ENCODE results near the gene SLC13A4. TPM values are rescaled to one million over a fixed set of nuclear protein-coding genes. Genes with fewer than 3 reads are reported as not detected.
"Not testable (repeated sequence)": the region's sequence is repeated elsewhere in the genome, so short reads cannot be mapped to it uniquely, and the experiment has no call there.

The SLC13A4 gene
- total and polyA plus RNA-seq, 4 donors: 0.01 to 0.17 (median 0.10) TPM

DNA sequence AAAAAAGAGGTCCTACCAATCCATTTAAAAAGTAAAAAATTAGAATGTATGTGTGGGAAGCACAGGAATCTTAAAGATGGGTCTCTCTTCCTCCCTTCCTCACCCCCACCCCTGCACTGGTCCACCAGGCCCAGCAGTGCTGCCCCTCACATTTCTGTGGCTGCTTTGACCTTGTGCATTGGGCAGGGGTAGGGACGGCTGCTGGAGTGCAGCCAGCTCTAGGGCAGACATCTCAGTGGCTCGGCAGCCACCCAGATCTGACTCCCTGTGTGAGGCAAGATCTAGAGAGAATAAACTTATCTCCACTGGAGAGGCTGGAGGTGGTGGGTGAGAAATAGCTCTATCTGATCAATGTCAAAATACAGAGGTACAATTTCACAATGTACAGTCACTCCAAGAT is 13.9 kb upstream of the SLC13A4 start:
- Histone ChIP-seq H3K9ac (ENCODE audit: low read depth in 1 of 2, low read length in 2 of 2) (no peak overlapping the region), H3K27me3 (ENCODE audit: control insufficient read depth in 4 of 4, insufficient read depth in 4 of 4, low read length in 3 of 4) (no peaks in the 10 kb centered on the region), H3K36me3 (ENCODE audit: control insufficient read depth in 4 of 4, insufficient read depth in 3 of 4, low read depth in 1 of 4, low read length in 3 of 4) (no peaks in the 10 kb centered on the region), H3K9me3 (ENCODE audit: control insufficient read depth in 4 of 4, low read length in 3 of 4) (no peaks in the 10 kb centered on the region), H3K4me3 (ENCODE audit: low read depth in 1 of 3, low read length in 3 of 3) (no peak overlapping the region), H3K27ac (ENCODE audit: low read depth in 1 of 2, low read length in 2 of 2) (no peak overlapping the region), H3K4me1 (ENCODE audit: control insufficient read depth in 4 of 4, insufficient read depth in 4 of 4, low read length in 3 of 4) (no peaks in the 10 kb centered on the region)
- WGBS: 42% methylated on average over 2 of the region's 2 CpGs
- DNase-seq (ENCODE audit: low spot score): no peak
- TF ChIP-seq SP1 (IDR thresholded peaks at IDR 0.05): no peak
- TF ChIP-seq, protein P1, sequence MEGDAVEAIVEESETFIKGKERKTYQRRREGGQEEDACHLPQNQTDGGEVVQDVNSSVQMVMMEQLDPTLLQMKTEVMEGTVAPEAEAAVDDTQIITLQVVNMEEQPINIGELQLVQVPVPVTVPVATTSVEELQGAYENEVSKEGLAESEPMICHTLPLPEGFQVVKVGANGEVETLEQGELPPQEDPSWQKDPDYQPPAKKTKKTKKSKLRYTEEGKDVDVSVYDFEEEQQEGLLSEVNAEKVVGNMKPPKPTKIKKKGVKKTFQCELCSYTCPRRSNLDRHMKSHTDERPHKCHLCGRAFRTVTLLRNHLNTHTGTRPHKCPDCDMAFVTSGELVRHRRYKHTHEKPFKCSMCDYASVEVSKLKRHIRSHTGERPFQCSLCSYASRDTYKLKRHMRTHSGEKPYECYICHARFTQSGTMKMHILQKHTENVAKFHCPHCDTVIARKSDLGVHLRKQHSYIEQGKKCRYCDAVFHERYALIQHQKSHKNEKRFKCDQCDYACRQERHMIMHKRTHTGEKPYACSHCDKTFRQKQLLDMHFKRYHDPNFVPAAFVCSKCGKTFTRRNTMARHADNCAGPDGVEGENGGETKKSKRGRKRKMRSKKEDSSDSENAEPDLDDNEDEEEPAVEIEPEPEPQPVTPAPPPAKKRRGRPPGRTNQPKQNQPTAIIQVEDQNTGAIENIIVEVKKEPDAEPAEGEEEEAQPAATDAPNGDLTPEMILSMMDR (IDR thresholded peaks at IDR 0.05; ENCODE audit: low read depth, low read length, missing input control): no peak
- no peak for TF ChIP-seq FOXA2 (IDR thresholded peaks at IDR 0.05)
- no peak for TF ChIP-seq RXRA (IDR thresholded peaks at IDR 0.05)

DNA sequence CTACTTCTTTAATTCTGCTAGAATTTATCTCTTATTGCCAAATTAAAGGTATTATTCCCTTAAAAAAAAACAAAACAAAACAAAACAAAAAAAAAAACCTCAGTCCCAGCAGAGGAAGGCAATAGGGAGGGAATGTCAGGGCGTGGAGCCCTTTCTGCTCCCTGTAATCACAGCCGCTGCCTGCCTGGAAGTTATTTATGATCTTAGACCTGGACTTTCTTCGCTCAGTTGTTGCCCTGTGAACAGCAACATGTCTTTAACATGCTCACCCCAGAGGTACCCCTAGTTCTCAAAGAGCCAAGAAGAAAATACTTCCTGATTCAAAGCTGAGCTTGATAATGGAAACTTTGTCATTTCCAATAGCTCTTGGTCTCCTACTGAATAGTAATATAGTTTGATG is 12.9 kb upstream of the SLC13A4 start:
- H3K27me3 ChIP-seq (ENCODE audit: control insufficient read depth in 4 of 4, insufficient read depth in 4 of 4, low read length in 3 of 4): no peaks in the 10 kb centered on the region
- H3K27ac ChIP-seq (ENCODE audit: low read depth in 1 of 2, low read length in 2 of 2): no peak overlapping the region
- no peak overlapping the region for H3K9ac ChIP-seq (ENCODE audit: low read depth in 1 of 2, low read length in 2 of 2)
- DNase-seq (ENCODE audit: low spot score): no peak
- H3K4me3 ChIP-seq (ENCODE audit: low read depth in 1 of 3, low read length in 3 of 3): no peak overlapping the region
- H3K9me3 ChIP-seq (ENCODE audit: control insufficient read depth in 4 of 4, low read length in 3 of 4): no peaks in the 10 kb centered on the region
- no peaks in the 10 kb centered on the region for H3K4me1 ChIP-seq (ENCODE audit: control insufficient read depth in 4 of 4, insufficient read depth in 4 of 4, low read length in 3 of 4)
- WGBS: 75% methylated on average over 3 of the region's 3 CpGs
- TF ChIP-seq JUND (IDR thresholded peaks at IDR 0.05) (no peak), HNF4G (IDR thresholded peaks at IDR 0.05) (no peak), FOXA1 (IDR thresholded peaks at IDR 0.05) (no peak), EGR1 (IDR thresholded peaks at IDR 0.05; ENCODE audit: low read depth in 2 of 2) (no peak), TAF1 (conservative IDR thresholded peaks at IDR 0.05) (no peak)
- TF ChIP-seq, protein P2, sequence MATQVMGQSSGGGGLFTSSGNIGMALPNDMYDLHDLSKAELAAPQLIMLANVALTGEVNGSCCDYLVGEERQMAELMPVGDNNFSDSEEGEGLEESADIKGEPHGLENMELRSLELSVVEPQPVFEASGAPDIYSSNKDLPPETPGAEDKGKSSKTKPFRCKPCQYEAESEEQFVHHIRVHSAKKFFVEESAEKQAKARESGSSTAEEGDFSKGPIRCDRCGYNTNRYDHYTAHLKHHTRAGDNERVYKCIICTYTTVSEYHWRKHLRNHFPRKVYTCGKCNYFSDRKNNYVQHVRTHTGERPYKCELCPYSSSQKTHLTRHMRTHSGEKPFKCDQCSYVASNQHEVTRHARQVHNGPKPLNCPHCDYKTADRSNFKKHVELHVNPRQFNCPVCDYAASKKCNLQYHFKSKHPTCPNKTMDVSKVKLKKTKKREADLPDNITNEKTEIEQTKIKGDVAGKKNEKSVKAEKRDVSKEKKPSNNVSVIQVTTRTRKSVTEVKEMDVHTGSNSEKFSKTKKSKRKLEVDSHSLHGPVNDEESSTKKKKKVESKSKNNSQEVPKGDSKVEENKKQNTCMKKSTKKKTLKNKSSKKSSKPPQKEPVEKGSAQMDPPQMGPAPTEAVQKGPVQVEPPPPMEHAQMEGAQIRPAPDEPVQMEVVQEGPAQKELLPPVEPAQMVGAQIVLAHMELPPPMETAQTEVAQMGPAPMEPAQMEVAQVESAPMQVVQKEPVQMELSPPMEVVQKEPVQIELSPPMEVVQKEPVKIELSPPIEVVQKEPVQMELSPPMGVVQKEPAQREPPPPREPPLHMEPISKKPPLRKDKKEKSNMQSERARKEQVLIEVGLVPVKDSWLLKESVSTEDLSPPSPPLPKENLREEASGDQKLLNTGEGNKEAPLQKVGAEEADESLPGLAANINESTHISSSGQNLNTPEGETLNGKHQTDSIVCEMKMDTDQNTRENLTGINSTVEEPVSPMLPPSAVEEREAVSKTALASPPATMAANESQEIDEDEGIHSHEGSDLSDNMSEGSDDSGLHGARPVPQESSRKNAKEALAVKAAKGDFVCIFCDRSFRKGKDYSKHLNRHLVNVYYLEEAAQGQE (IDR thresholded peaks at IDR 0.05): no peak
- TF ChIP-seq, protein P3, sequence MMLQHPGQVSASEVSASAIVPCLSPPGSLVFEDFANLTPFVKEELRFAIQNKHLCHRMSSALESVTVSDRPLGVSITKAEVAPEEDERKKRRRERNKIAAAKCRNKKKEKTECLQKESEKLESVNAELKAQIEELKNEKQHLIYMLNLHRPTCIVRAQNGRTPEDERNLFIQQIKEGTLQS (IDR thresholded peaks at IDR 0.05): no peak
- TF ChIP-seq, protein P1 (IDR thresholded peaks at IDR 0.05; ENCODE audit: low read depth, low read length, missing input control): no peak
- TF ChIP-seq, protein P4, sequence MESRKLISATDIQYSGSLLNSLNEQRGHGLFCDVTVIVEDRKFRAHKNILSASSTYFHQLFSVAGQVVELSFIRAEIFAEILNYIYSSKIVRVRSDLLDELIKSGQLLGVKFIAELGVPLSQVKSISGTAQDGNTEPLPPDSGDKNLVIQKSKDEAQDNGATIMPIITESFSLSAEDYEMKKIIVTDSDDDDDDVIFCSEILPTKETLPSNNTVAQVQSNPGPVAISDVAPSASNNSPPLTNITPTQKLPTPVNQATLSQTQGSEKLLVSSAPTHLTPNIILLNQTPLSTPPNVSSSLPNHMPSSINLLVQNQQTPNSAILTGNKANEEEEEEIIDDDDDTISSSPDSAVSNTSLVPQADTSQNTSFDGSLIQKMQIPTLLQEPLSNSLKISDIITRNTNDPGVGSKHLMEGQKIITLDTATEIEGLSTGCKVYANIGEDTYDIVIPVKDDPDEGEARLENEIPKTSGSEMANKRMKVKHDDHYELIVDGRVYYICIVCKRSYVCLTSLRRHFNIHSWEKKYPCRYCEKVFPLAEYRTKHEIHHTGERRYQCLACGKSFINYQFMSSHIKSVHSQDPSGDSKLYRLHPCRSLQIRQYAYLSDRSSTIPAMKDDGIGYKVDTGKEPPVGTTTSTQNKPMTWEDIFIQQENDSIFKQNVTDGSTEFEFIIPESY (IDR thresholded peaks at IDR 0.05): no peak
- H3K36me3 ChIP-seq (ENCODE audit: control insufficient read depth in 4 of 4, insufficient read depth in 3 of 4, low read depth in 1 of 4, low read length in 3 of 4): no peaks in the 10 kb centered on the region

DNA sequence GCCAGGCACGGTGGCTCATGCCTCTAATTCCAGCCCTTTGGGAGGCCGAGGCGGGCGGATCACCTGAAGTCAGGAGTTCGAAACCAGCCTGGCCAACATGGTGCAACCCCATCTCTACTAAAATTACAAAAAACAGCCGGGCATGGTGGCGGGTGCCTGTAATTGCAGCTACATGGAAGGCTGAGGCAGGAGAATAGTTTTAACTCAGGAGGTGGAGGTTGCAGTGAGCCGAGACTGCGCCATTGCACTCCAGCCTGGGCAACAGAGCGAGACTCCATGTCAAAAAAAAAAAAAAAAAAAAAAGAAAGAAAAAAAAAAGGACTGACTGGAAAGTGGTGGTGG is 9.3 kb upstream of the SLC13A4 start:
- WGBS: 94% methylated on average over 10 of the region's 10 CpGs
- H3K36me3 ChIP-seq (ENCODE audit: control insufficient read depth in 4 of 4, insufficient read depth in 3 of 4, low read depth in 1 of 4, low read length in 3 of 4); DNase-seq (ENCODE audit: low spot score); H3K27ac ChIP-seq (ENCODE audit: low read depth in 1 of 2, low read length in 2 of 2); H3K27me3 ChIP-seq (ENCODE audit: control insufficient read depth in 4 of 4, insufficient read depth in 4 of 4, low read length in 3 of 4); H3K9ac ChIP-seq (ENCODE audit: low read depth in 1 of 2, low read length in 2 of 2); H3K9me3 ChIP-seq (ENCODE audit: control insufficient read depth in 4 of 4, low read length in 3 of 4); H3K4me3 ChIP-seq (ENCODE audit: low read depth in 1 of 3, low read length in 3 of 3); H3K4me1 ChIP-seq (ENCODE audit: control insufficient read depth in 4 of 4, insufficient read depth in 4 of 4, low read length in 3 of 4): not testable (repeated sequence)

Measured in liver (tissue), 9 donors.